Adrenal gland (tissue), 5 donors: ENCODE results near the gene PLOD2.

Source experiments
- POLR2A ChIP-seq, 2 donors: fragments of 450-650 bp; IDR thresholded peaks; one replicate each; pipeline ENCODE4 v1.6.1; 2017; ENCODE audit warnings: antibody characterized with exemption in 2 of 2, mild to moderate bottlenecking in 2 of 2, moderate library complexity in 1 of 2
- TF ChIP-seq, protein P1 (sequence below), 6 experiments: fragments of 450-650 bp in 4 of 6; fragments of 200-600 bp in 2 of 6; sonication (generic) in 1 of 6; IDR thresholded peaks; 1 replicate in 5 of 6; 2 replicates in 1 of 6; pipeline versions ENCODE4 v1.5.1 to v1.8.0; 2016 to 2021; ENCODE audit warnings: antibody characterized with exemption in 6 of 6, mild to moderate bottlenecking in 2 of 6, moderate library complexity in 1 of 6
- donor health status: DM: no; HTN: no; CAD: no.

GRCh38 chr3:146077181-146077580 is 83.8 kb downstream of the PLOD2 start:
- TF ChIP-seq, protein P1, sequence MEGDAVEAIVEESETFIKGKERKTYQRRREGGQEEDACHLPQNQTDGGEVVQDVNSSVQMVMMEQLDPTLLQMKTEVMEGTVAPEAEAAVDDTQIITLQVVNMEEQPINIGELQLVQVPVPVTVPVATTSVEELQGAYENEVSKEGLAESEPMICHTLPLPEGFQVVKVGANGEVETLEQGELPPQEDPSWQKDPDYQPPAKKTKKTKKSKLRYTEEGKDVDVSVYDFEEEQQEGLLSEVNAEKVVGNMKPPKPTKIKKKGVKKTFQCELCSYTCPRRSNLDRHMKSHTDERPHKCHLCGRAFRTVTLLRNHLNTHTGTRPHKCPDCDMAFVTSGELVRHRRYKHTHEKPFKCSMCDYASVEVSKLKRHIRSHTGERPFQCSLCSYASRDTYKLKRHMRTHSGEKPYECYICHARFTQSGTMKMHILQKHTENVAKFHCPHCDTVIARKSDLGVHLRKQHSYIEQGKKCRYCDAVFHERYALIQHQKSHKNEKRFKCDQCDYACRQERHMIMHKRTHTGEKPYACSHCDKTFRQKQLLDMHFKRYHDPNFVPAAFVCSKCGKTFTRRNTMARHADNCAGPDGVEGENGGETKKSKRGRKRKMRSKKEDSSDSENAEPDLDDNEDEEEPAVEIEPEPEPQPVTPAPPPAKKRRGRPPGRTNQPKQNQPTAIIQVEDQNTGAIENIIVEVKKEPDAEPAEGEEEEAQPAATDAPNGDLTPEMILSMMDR (IDR thresholded peaks at IDR 0.05), result no peak
- TF ChIP-seq POLR2A (IDR thresholded peaks at IDR 0.05), result no peak
